H1 (cell line): ENCODE data around the gene DPH5. TPM values are rescaled to one million over a fixed set of nuclear protein-coding genes. Genes with fewer than 3 reads are reported as not detected.

Experiments
- ASH2L ChIP-seq: fragments of 200-600, 300-600 bp; sonication (generic); IDR thresholded peaks from one replicate; pipeline ENCODE4 v1.7.1; 2017; ENCODE audit warnings: low read length
- CHD7 ChIP-seq: fragments of 300-600 bp; sonication (generic); IDR thresholded peaks from 2 replicates; pipeline ENCODE4 v1.7.1; 2012; ENCODE audit warnings: low read length, moderate library complexity, mild to moderate bottlenecking, inconsistent platforms; ENCODE audit not compliant: insufficient replicate concordance
- KDM4A ChIP-seq: IDR thresholded peaks from one replicate; pipeline ENCODE4 v1.7.1; 2012; ENCODE audit warnings: low read depth, mild to moderate bottlenecking, moderate library complexity, low read length, inconsistent platforms; ENCODE audit not compliant: severe bottlenecking
- polyA plus RNA-seq, 7 experiments: library from polyadenylated mRNA; depleted of rRNA in 3 of 7; stranded (reverse) in 5 of 7; unstranded in 2 of 7; fragments of >200 nt in 5 of 7; fragments of 200-250 nt in 2 of 7; gene quantifications; 1 replicate in 5 of 7; 2 replicates in 1 of 7; 4 replicates in 1 of 7; pipeline versions ENCODE4 v1.2.1 to v1.2.3, GENCODE V29; 2011 to 2013; ENCODE audit warnings: missing spikeins in 2 of 7, mixed read lengths in 2 of 7
- total RNA-seq: library from RNA; stranded (reverse); fragmentation: NEBNext Ultra II Directional; extraction: Animal tissue kit (Norgen Biotek cat#: 25700); gene quantifications from 2 replicates; pipeline ENCODE4 v1.2.1, GENCODE V29; 2021

The DPH5 gene
- total and polyA plus RNA-seq, 2 of the 8 experiments (the other 6 are each of a cell fraction or from before 2014, with no cell fraction given): 67.7 to 106 TPM

- no peak for TF ChIP-seq CHD7
- TF ChIP-seq ASH2L: no peak
- no peak for TF ChIP-seq KDM4A
Measured at GRCh38 chr1:101005183-101005582, 20.4 kb downstream of the DPH5 start (continued).
